K562 (cell line): ENCODE measurements around the gene TBL1XR1.

Source experiments
- KAT7 ChIP-seq: sonication (generic); formaldehyde crosslinking; IDR thresholded peaks from 2 replicates; pipeline ENCODE4 v1.8.0; 2022; ENCODE audit warnings: missing genetic modification reagents, mild to moderate bottlenecking, borderline replicate concordance
- POLR2AphosphoS5 ChIP-seq: IDR thresholded peaks from 2 replicates; pipeline ENCODE4 v1.6.1; 2011; ENCODE audit warnings: mild to moderate bottlenecking, low read depth, low read length, moderate library complexity; ENCODE audit not compliant: control insufficient read depth, insufficient read depth
- ZNF785 ChIP-seq: fragments of 250-450 bp; sonication (Bioruptor Pico); IDR thresholded peaks from 2 replicates; pipeline ENCODE4 v1.4.0; 2020; ENCODE audit warnings: mild to moderate bottlenecking

GRCh38 chr3:177145381-177145780 is 51.9 kb downstream of the TBL1XR1 start:
- TF ChIP-seq KAT7 (CRISPR knock-in tag) (no peak), ZNF785 (no peak), POLR2AphosphoS5 (no peak)
